GM23248 (cell line): Measurements from ENCODE around the gene TOP3B. TPM values are rescaled to one million over a fixed set of nuclear protein-coding genes. Genes with fewer than 3 reads are reported as not detected.
A peak's percentile ranks its signal among the peaks of the same experiment; 100 is the strongest.

Experiments
- DNase-seq: peaks from one replicate; pipeline ENCODE4 v3.0.0-alpha.2; 2015
- H2AFZ ChIP-seq: fragments of 200-600 bp; sonication (generic); 2 replicates; pipeline ENCODE4 v1.6.1; 2016; ENCODE audit warnings: antibody characterized with exemption
- H3F3A ChIP-seq: fragments of 200-600 bp; sonication (generic); 2 replicates; pipeline ENCODE4 v1.6.1; 2016; ENCODE audit warnings: mild to moderate bottlenecking, antibody characterized with exemption, mixed run types; ENCODE audit not compliant: insufficient read depth
- H3K27ac ChIP-seq: fragments of 200-600 bp; sonication (generic); 2 replicates; pipeline ENCODE4 v1.5.1; 2016; ENCODE audit warnings: mild to moderate bottlenecking
- H3K27me3 ChIP-seq: fragments of 200-600 bp; sonication (generic); replicated peaks from 2 replicates; pipeline ENCODE4 v1.6.1; 2016; ENCODE audit warnings: mild to moderate bottlenecking; ENCODE audit not compliant: insufficient read depth
- H3K36me3 ChIP-seq: fragments of 200-600 bp; sonication (generic); 2 replicates; pipeline ENCODE4 v1.6.1; 2016; ENCODE audit warnings: low read depth, mild to moderate bottlenecking
- H3K4me1 ChIP-seq: fragments of 200-600 bp; sonication (generic); 2 replicates; pipeline ENCODE4 v1.6.1; 2016; ENCODE audit warnings: mild to moderate bottlenecking; ENCODE audit not compliant: insufficient read depth
- H3K4me2 ChIP-seq: fragments of 200-600 bp; sonication (generic); one replicate; pipeline ENCODE4 v1.6.1; 2016; ENCODE audit warnings: mild to moderate bottlenecking; ENCODE audit not compliant: unreplicated experiment
- H3K4me3 ChIP-seq: fragments of 200-600 bp; sonication (generic); 2 replicates; pipeline ENCODE4 v1.5.1; 2016; ENCODE audit warnings: mild to moderate bottlenecking
- H3K79me2 ChIP-seq: fragments of 200-600 bp; sonication (generic); 2 replicates; pipeline ENCODE4 v1.6.1; 2016; ENCODE audit warnings: mild to moderate bottlenecking; ENCODE audit not compliant: insufficient read depth
- H3K9ac ChIP-seq: fragments of 200-600 bp; sonication (generic); 2 replicates; pipeline ENCODE4 v1.6.1; 2016; ENCODE audit warnings: mild to moderate bottlenecking
- H3K9me2 ChIP-seq: fragments of 200-600 bp; sonication (generic); 2 replicates; pipeline ENCODE4 v1.6.1; 2016; ENCODE audit warnings: mixed run types, mild to moderate bottlenecking, moderate library complexity; ENCODE audit not compliant: insufficient read depth
- H3K9me3 ChIP-seq: fragments of 200-600 bp; sonication (generic); one replicate; pipeline ENCODE4 v1.6.1; 2017; ENCODE audit warnings: low read depth
- H4K20me1 ChIP-seq: fragments of 200-600 bp; sonication (generic); 2 replicates; pipeline ENCODE4 v1.6.0; 2016; ENCODE audit not compliant: insufficient read depth
- EZH2 ChIP-seq: fragments of 200-600 bp; sonication (generic); IDR thresholded peaks from 2 replicates; pipeline ENCODE4 v1.6.1; 2018; ENCODE audit warnings: antibody characterized with exemption, mild to moderate bottlenecking; ENCODE audit not compliant: insufficient read depth, poor library complexity, severe bottlenecking
- EZH2phosphoT487 ChIP-seq: fragments of 200-600 bp; sonication (generic); IDR thresholded peaks from 2 replicates; pipeline ENCODE4 v1.6.1; 2018; ENCODE audit warnings: antibody characterized with exemption, moderate library complexity, mild to moderate bottlenecking, low read depth; ENCODE audit not compliant: insufficient read depth
- WGBS, 2 experiments: methylation state at CpG; one replicate each; pipeline ENCODE4 v1.1.6; 2015 to 2017; ENCODE audit warnings: low lambda C conversion rate in 2 of 2, low coverage in 1 of 2; ENCODE audit errors: missing lambda C conversion rate in 2 of 2; 5-methylcytosine and 5-hydroxymethylcytosine counted together
- in situ Hi-C: fragments of 300-500 bp; cut with MboI; formaldehyde crosslinking; loops from 2 replicates; pipeline ENCODE4 v1.15.0; 2020
- polyA plus RNA-seq: library from polyadenylated mRNA; unstranded; fragments of >200 nt; fragmentation: Nextera tagmentation; extraction: Ambion mirVana; gene quantifications from 2 replicates; pipeline ENCODE4 v1.2.1, GENCODE V29; 2016
- total RNA-seq: library from RNA; depleted of rRNA; stranded (reverse); fragments of >200 nt; shearing (Covaris generic); gene quantifications from 2 replicates; pipeline ENCODE4 v1.2.3, GENCODE V29; 2014

Gene TOP3B
- total and polyA plus RNA-seq, 2 experiments from 2014 or later = 11.6 to 16.0 TPM

- peak; percentile 75 for DNase-seq
- peaks cover 4% of the 10 kb centered on the region; the same call in 1 of the 2 replicates for H3K36me3 ChIP-seq
- peaks cover 20% of the 10 kb centered on the region for H3K4me1 ChIP-seq
- in situ Hi-C loops = no loop called here
- peaks cover 67% of the 10 kb centered on the region for H3K79me2 ChIP-seq
- peak overlapping the region; percentile 61 for H3K9ac ChIP-seq
- H3K9me2 ChIP-seq = no peaks in the 10 kb centered on the region
- H4K20me1 ChIP-seq = no peaks in the 10 kb centered on the region
- H3F3A ChIP-seq = peaks cover 25% of the 10 kb centered on the region
- peak overlapping the region; percentile 76 for H2AFZ ChIP-seq
- TF ChIP-seq EZH2 = no peak
- no peak for TF ChIP-seq EZH2phosphoT487
- peak overlapping the region; percentile 81 for H3K27ac ChIP-seq
- H3K4me3 ChIP-seq = no peak overlapping the region; the same call in 1 of the 2 replicates
- peak overlapping the region; percentile 48 for H3K4me2 ChIP-seq
- H3K27me3 ChIP-seq = no peaks in the 10 kb centered on the region
- WGBS, 2 experiments = 58% methylated on average over 16 of the region's 16 CpGs
- H3K9me3 ChIP-seq = no peaks in the 10 kb centered on the region
Measured at GRCh38 chr22:21947040-21948014, 35.3 kb downstream of the TOP3B start.

- H3K27ac ChIP-seq = peak overlapping the region; percentile 81
- no peak for DNase-seq
- H3K4me2 ChIP-seq = no peak overlapping the region
- no peaks in the 10 kb centered on the region for H3K9me2 ChIP-seq
- no peak overlapping the region for H2AFZ ChIP-seq
- TF ChIP-seq EZH2 = no peak
- peaks cover 31% of the 10 kb centered on the region for H3F3A ChIP-seq
- WGBS, 2 experiments = 89 to 92% methylated on average over 12 of the region's 12 CpGs
- H3K79me2 ChIP-seq = peaks cover 61% of the 10 kb centered on the region
- in situ Hi-C loops = no loop called here
- H3K9me3 ChIP-seq = no peaks in the 10 kb centered on the region
- H4K20me1 ChIP-seq = no peaks in the 10 kb centered on the region
- H3K36me3 ChIP-seq = peaks cover 4% of the 10 kb centered on the region; the same call in 1 of the 2 replicates
- peak overlapping the region; percentile 61; the same call in 1 of the 2 replicates for H3K9ac ChIP-seq
- H3K27me3 ChIP-seq = no peaks in the 10 kb centered on the region
- no peak overlapping the region for H3K4me3 ChIP-seq
- peaks cover 27% of the 10 kb centered on the region for H3K4me1 ChIP-seq
Measured at GRCh38 chr22:21946262-21946925, 36.2 kb downstream of the TOP3B start.

- no peak overlapping the region for H3K4me2 ChIP-seq
- H3K4me3 ChIP-seq = no peak overlapping the region
- WGBS, 2 experiments = 94 to 99% methylated on average over 13 of the region's 13 CpGs
- H3F3A ChIP-seq = peaks cover 31% of the 10 kb centered on the region
- H3K4me1 ChIP-seq = peaks cover 27% of the 10 kb centered on the region
- H3K9me2 ChIP-seq = no peaks in the 10 kb centered on the region
- peaks cover 61% of the 10 kb centered on the region for H3K79me2 ChIP-seq
- H3K9me3 ChIP-seq = no peaks in the 10 kb centered on the region
- H4K20me1 ChIP-seq = no peaks in the 10 kb centered on the region
- H3K27ac ChIP-seq = no peak overlapping the region
- no peak overlapping the region for H3K9ac ChIP-seq
- no peaks in the 10 kb centered on the region for H3K27me3 ChIP-seq
- DNase-seq = no peak
- no peak overlapping the region for H2AFZ ChIP-seq
- in situ Hi-C loops = no loop called here
- peaks cover 4% of the 10 kb centered on the region; the same call in 1 of the 2 replicates for H3K36me3 ChIP-seq
- no peak for TF ChIP-seq EZH2
- TF ChIP-seq EZH2phosphoT487 = no peak
Measured at GRCh38 chr22:21945453-21946261, 36.9 kb downstream of the TOP3B start.

GRCh38 chr22:21944871-21945270 is 37.7 kb downstream of the TOP3B start:
- H3K9ac ChIP-seq = no peak overlapping the region
- 96% methylated on average over 7 of the region's 7 CpGs for WGBS, 2 experiments
- H3K9me3 ChIP-seq = no peaks in the 10 kb centered on the region
- H3K27me3 ChIP-seq = no peaks in the 10 kb centered on the region
- H4K20me1 ChIP-seq = no peaks in the 10 kb centered on the region
- H2AFZ ChIP-seq = no peak overlapping the region
- DNase-seq = no peak
- peaks cover 31% of the 10 kb centered on the region for H3F3A ChIP-seq
- TF ChIP-seq EZH2phosphoT487 (no peak), EZH2 (no peak)
- H3K9me2 ChIP-seq = no peaks in the 10 kb centered on the region
- no peak overlapping the region for H3K4me3 ChIP-seq
- H3K4me1 ChIP-seq = peaks cover 35% of the 10 kb centered on the region
- H3K79me2 ChIP-seq = peaks cover 61% of the 10 kb centered on the region
- in situ Hi-C loops = loop anchor here (5.0 kb wide), 1 partner anchor 233 kb away; no protein-coding TSS in a partner anchor
- H3K36me3 ChIP-seq = peaks cover 4% of the 10 kb centered on the region; the same call in 1 of the 2 replicates
- no peak overlapping the region for H3K4me2 ChIP-seq
- no peak overlapping the region for H3K27ac ChIP-seq
